HL-60 (cell line): ENCODE results near the gene HEXD.
A peak's percentile ranks its signal among the peaks of the same experiment; 100 is the strongest.

Experiments used
- DNase-seq, 2 experiments: peaks; one replicate each; pipeline ENCODE4 v3.0.0-alpha.2; 2010 to 2020; ENCODE audit warnings: low read depth in 1 of 2, low spot score in 1 of 2
- H3K27ac ChIP-seq: fragments of 250-450 bp; sonication (Bioruptor Pico); replicated peaks from 2 replicates; pipeline ENCODE4 v1.5.1; 2020; ENCODE audit warnings: mild to moderate bottlenecking, moderate library complexity
- H3K27me3 ChIP-seq: fragments of 250-450 bp; sonication (Bioruptor Pico); 2 replicates; pipeline ENCODE4 v1.5.1; 2021; ENCODE audit warnings: mild to moderate bottlenecking, moderate library complexity; ENCODE audit not compliant: insufficient read depth, poor library complexity, severe bottlenecking
- H3K4me3 ChIP-seq: replicated peaks from 2 replicates; pipeline ENCODE4 v1.5.1; 2011; ENCODE audit warnings: mild to moderate bottlenecking, control low read depth, low read length; ENCODE audit not compliant: insufficient read depth
- CTCF ChIP-seq: IDR thresholded peaks from one replicate; pipeline ENCODE4 v1.5.1; 2011; ENCODE audit warnings: low read length, control low read depth, inconsistent platforms; ENCODE audit not compliant: insufficient read depth
- GABPA ChIP-seq: IDR thresholded peaks from 2 replicates; pipeline ENCODE4 v1.6.1; 2012; ENCODE audit warnings: low read depth
- POLR2AphosphoS5 ChIP-seq: IDR thresholded peaks from 2 replicates; pipeline ENCODE4 v1.6.1; 2012; ENCODE audit warnings: low read depth
- REST ChIP-seq: IDR thresholded peaks from 2 replicates; pipeline ENCODE4 v1.6.1; 2012; ENCODE audit warnings: low read depth; ENCODE audit not compliant: insufficient replicate concordance
- SPI1 ChIP-seq: IDR thresholded peaks from 2 replicates; pipeline ENCODE4 v1.6.1; 2012; ENCODE audit warnings: low read depth, mild to moderate bottlenecking, borderline replicate concordance

HEXD gene

DNA sequence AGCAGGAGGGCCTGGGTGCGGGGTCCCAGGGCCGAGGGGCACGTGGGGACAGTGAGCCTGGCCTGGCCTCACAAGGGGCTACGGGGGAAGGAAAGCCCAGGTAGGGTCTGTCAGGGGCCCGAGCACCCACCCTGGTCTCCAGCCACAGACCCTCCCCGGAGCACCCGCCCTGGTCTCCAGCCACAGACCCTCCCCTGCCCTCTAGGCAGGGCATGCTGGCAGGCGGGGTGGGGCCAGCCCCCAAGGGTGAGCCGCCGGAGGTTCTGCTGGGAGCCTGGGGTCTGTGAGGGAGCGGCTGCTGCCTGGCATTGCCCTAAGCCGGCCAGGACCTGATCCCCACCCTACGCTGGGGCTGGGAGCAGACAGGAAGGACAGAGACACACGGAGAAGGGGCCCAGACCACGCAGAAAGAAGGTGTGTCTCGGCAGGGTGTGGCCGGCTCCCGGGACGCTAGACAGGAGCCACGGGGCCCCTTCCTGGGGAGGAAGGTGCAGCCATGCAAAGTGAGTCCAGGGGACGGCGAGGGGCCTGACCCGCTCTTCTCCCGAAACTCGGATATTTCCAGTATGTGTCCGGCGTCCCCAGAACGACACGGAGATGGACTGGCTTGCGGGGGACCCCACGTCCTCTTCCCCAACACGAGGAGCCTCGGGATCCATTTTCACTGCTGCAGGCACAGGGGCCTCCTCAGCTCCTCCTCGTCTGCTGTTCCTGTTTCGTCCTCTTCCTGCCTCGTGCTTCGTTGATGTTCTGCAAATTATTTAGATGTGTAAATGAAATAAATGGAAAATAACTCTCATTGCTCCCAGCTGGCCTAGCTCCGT is 31.1 kb upstream of the HEXD start:
- H3K27me3 ChIP-seq = no peaks in the 10 kb centered on the region
- DNase-seq = peak in 1 of 2 experiments; percentile 30
- H3K4me3 ChIP-seq = no peak overlapping the region
- no peak overlapping the region for H3K27ac ChIP-seq
- TF ChIP-seq SPI1 (peak; percentile 45; the same call in 1 of the 2 replicates), POLR2AphosphoS5 (no peak)

DNA sequence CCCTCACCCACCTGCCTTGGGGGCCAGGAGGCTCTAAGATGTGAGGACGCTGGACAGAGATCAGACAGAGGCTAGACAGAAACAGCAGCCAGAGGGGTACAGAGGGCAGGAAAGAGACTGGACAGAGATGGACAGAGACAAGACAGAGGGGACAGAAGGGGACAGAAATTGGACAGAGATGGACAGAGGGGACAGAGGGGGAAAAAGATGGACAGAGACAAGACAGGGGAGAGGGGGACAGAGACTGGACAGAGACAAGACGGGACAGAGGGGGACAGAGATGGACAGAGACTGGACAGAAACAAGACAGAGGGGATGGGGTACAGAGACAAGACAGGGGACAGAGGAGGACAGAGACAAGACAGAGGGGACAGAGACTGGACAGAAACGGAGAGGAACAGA is 30.4 kb upstream of the HEXD start:
- no peak for DNase-seq
- Histone ChIP-seq H3K27me3 (no peaks in the 10 kb centered on the region), H3K4me3 (no peak overlapping the region), H3K27ac (no peak overlapping the region)
- TF ChIP-seq SPI1 = no peak
- TF ChIP-seq REST = no peak
- no peak for TF ChIP-seq CTCF
- TF ChIP-seq POLR2AphosphoS5 = no peak
- no peak for TF ChIP-seq GABPA

DNA sequence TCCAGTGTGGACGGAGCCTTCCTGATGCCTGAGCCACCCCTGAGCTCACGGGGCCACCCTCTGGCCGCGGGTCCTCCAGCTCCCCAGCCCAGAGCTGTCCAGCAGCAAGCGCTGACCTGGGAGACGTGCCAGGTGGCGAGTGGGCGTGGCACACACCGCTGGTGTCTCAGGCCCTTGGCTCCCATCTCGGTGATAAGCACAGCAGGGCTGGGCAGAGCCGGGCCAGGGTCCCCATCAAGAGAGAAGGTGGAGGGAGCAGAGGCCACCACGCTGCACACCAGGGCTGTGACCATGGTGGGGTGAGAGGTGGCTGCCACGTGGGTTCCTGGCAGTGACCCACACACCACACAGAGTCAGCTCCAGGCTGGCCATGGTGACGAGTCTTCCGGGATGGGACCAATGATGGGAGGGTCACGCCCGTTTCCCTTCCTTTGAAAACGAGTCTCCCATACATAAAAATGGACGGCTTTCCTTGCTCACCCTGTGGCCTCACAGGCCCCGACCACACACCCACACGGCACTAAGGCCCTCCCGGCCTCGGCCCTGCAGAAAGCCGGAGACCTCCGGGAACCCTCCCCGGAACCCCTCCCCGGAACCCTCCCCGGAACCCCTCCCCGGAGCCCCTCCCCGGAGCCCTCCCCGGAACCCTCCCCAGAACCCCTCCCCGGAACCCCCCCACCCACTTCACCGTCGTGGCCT is 29.8 kb upstream of the HEXD start:
- H3K27me3 ChIP-seq = no peaks in the 10 kb centered on the region
- DNase-seq = no peak
- H3K27ac ChIP-seq = no peak overlapping the region
- TF ChIP-seq CTCF (no peak), REST (peak; percentile 79)
- H3K4me3 ChIP-seq = no peak overlapping the region

- TF ChIP-seq SPI1 (no peak), GABPA (no peak), REST (no peak), CTCF (no peak), POLR2AphosphoS5 (no peak)
- H3K4me3 ChIP-seq = no peak overlapping the region
- DNase-seq = peak in 1 of 2 experiments; percentile 56
- no peak overlapping the region for H3K27ac ChIP-seq
- no peaks in the 10 kb centered on the region for H3K27me3 ChIP-seq
Observed at GRCh38 chr17:82388922-82389283, 29.2 kb upstream of the HEXD start.
